ENCODE data around the gene PEX6. TPM values are rescaled to one million over a fixed set of nuclear protein-coding genes. Genes with fewer than 3 reads are reported as not detected.

The PEX6 gene
- total and polyA plus RNA-seq, 2 donors (not counting 3 experiments of a cell fraction or from before 2014, with no cell fraction given), result 9.9 to 11.2 TPM

DNA sequence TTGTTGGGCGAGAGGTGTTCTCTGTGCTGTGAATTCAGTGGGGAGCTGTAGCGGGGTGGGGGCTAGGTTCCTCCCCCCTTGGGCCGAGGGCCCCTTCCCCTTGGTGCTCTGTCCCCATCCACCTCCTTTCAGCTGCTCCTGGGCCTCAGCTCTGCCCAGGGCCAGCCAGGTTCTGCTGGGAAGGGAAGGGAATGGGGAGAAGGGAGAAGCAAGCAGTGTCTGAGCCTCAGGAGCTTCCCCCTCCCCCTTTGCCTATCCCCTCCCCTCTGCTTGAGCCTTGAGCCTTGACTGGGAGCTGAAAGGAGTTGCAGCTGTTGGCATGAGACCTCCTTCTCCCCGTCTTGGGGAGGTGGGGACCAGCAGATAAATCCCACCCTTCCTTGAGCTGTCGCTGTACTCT, 41.9 kb upstream of the PEX6 start:
- dilution Hi-C loops (cut with MboI; ENCODE audit: extremely low pct_ligation_motif_present, low sequenced_read_pairs), result no loop called here
- DNase-seq (ENCODE audit: low read depth, low spot score), result no peak
- ChIA-PET POLR2A (interaction anchor here (1.7 kb wide), 1 partner anchor 33 kb away, joined by 7 read pairs; the partner anchor contains the start of gene CUL7), CTCF (interaction anchor here (1.0 to 3.7 kb wide), 4 partner anchors 12 to 123 kb away, joined by 3 to 11 read pairs (median 8); partner anchors contain the start of genes CUL7 and PPP2R5D)
- no peaks in the 10 kb centered on the region for H4K20me1 ChIP-seq (replicated peaks; ENCODE audit: control insufficient read depth, extremely low read depth, insufficient read depth, low read length)
- no peak for FAIRE-seq
- H3K9me3 ChIP-seq (replicated peaks; ENCODE audit: control insufficient read depth, insufficient read depth, low read length), result no peaks in the 10 kb centered on the region
- H3K4me1 ChIP-seq (ENCODE audit: control insufficient read depth, extremely low read depth, insufficient read depth, low read length), result no peaks in the 10 kb centered on the region
- H3K27me3 ChIP-seq (ENCODE audit: control insufficient read depth in 2 of 2, insufficient read depth in 2 of 2, low read length in 2 of 2), result no peaks in the 10 kb centered on the region
- H3K27ac ChIP-seq (ENCODE audit: insufficient read depth, low read depth, low read length), result peak overlapping the region; percentile 58
- H3K9ac ChIP-seq (replicated peaks; ENCODE audit: extremely low read depth, insufficient read depth, low read length), result no peak overlapping the region
- H2AFZ ChIP-seq (ENCODE audit: low read depth, low read length), result peak overlapping the region; percentile 51
- no peaks in the 10 kb centered on the region for H3K9me1 ChIP-seq (replicated peaks; ENCODE audit: control insufficient read depth, extremely low read depth, insufficient read depth, low read length)
- H3K36me3 ChIP-seq (ENCODE audit: control insufficient read depth in 2 of 2, extremely low read depth in 1 of 2, insufficient read depth in 2 of 2, low read length in 2 of 2), result peaks cover 6 to 24% of the 10 kb centered on the region in 2 experiments
- no peak for TF ChIP-seq JUN (IDR thresholded peaks at IDR 0.05; ENCODE audit: borderline replicate concordance, insufficient read depth, insufficient read length, low read depth)
- no peak for TF ChIP-seq POLR2AphosphoS5 (IDR thresholded peaks at IDR 0.05; ENCODE audit: insufficient read depth, low read depth, low read length)
- no peak for TF ChIP-seq EZH2 (IDR thresholded peaks at IDR 0.05; ENCODE audit: borderline replicate concordance, low read depth, low read length, severe bottlenecking)
- no peak for TF ChIP-seq FOS (IDR thresholded peaks at IDR 0.05; ENCODE audit: borderline replicate concordance, insufficient read depth, low read length)
- H3K79me2 ChIP-seq (ENCODE audit: control insufficient read depth, insufficient read depth, low read length), result peaks cover 45% of the 10 kb centered on the region
- intact Hi-C loops (cut with micrococcal nuclease), result loop anchor here (1.0 to 2.0 kb wide), 2 partner anchors 32 to 38 kb away; partner anchors contain the start of genes CUL7, KLC4 and MRPL2
- H3K4me3 ChIP-seq (replicated peaks in 1 of 3; ENCODE audit: insufficient read depth in 1 of 3, low read depth in 1 of 3, low read length in 3 of 3), result no peak overlapping the region
- BruUV-seq (replicated peaks), result TSS peak; percentile 67
- peak overlapping the region; percentile 7 for H3K4me2 ChIP-seq (ENCODE audit: insufficient read depth, low read length)

- no peak for FAIRE-seq
- Histone ChIP-seq H3K79me2 (ENCODE audit: control insufficient read depth, insufficient read depth, low read length) (peaks cover 48% of the 10 kb centered on the region), H3K9me3 (replicated peaks; ENCODE audit: control insufficient read depth, insufficient read depth, low read length) (no peaks in the 10 kb centered on the region), H3K9me1 (replicated peaks; ENCODE audit: control insufficient read depth, extremely low read depth, insufficient read depth, low read length) (no peaks in the 10 kb centered on the region), H3K36me3 (ENCODE audit: control insufficient read depth in 2 of 2, extremely low read depth in 1 of 2, insufficient read depth in 2 of 2, low read length in 2 of 2) (peaks cover 6 to 22% of the 10 kb centered on the region in 2 experiments), H3K27me3 (ENCODE audit: control insufficient read depth in 2 of 2, insufficient read depth in 2 of 2, low read length in 2 of 2) (no peaks in the 10 kb centered on the region), H4K20me1 (replicated peaks; ENCODE audit: control insufficient read depth, extremely low read depth, insufficient read depth, low read length) (no peaks in the 10 kb centered on the region), H3K4me3 (replicated peaks in 1 of 3; ENCODE audit: insufficient read depth in 1 of 3, low read depth in 1 of 3, low read length in 3 of 3) (no peak overlapping the region), H3K4me2 (ENCODE audit: insufficient read depth, low read length) (no peak overlapping the region), H3K27ac (ENCODE audit: insufficient read depth, low read depth, low read length) (no peak overlapping the region), H2AFZ (ENCODE audit: low read depth, low read length) (no peak overlapping the region), H3K9ac (replicated peaks; ENCODE audit: extremely low read depth, insufficient read depth, low read length) (no peak overlapping the region), H3K4me1 (ENCODE audit: control insufficient read depth, extremely low read depth, insufficient read depth, low read length) (no peaks in the 10 kb centered on the region)
- POLR2A ChIA-PET, result interaction anchor here (1.7 kb wide), 1 partner anchor 34 kb away, joined by 7 read pairs; the partner anchor contains the start of gene CUL7
- no peak for DNase-seq (ENCODE audit: low read depth, low spot score)
- intact Hi-C loops (cut with micrococcal nuclease), result loop anchor here (2.0 kb wide), 1 partner anchor 33 kb away; the partner anchor contains the start of gene CUL7
- BruUV-seq (replicated peaks), result no TSS peak
- dilution Hi-C loops (cut with MboI; ENCODE audit: extremely low pct_ligation_motif_present, low sequenced_read_pairs), result no loop called here
- CTCF ChIA-PET, result interaction anchor here (0.7 to 3.7 kb wide), 3 partner anchors 13 to 124 kb away, joined by 3 to 11 read pairs (median 3); no protein-coding TSS in a partner anchor
- TF ChIP-seq, protein P1, sequence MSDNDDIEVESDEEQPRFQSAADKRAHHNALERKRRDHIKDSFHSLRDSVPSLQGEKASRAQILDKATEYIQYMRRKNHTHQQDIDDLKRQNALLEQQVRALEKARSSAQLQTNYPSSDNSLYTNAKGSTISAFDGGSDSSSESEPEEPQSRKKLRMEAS (IDR thresholded peaks at IDR 0.05; ENCODE audit: insufficient read depth, insufficient read length), result no peak
These were observed 41.2 kb upstream of the PEX6 start for GRCh38 chr6:43020052-43020705.

Data from endothelial cell of umbilical vein (primary cell).